Subcutaneous adipose tissue (tissue), 4 donors: ENCODE data around the gene CSH2. TPM values are rescaled to one million over a fixed set of nuclear protein-coding genes. Genes with fewer than 3 reads are reported as not detected.
"Not testable (repeated sequence)": the region's sequence is repeated elsewhere in the genome, so short reads cannot be mapped to it uniquely, and the experiment has no call there.

Experiments used
- total RNA-seq, 4 donors: library from RNA; depleted of rRNA; stranded (reverse); fragments of >200 nt; gene quantifications; one replicate each; pipeline ENCODE4 v1.1.0, GENCODE V29; 2016
- TF ChIP-seq, protein P1 (sequence below): fragments of 450-650 bp; IDR thresholded peaks from one replicate; pipeline ENCODE4 v1.5.1; 2016; ENCODE audit warnings: low read depth, mild to moderate bottlenecking, control low read depth, antibody characterized with exemption, moderate library complexity

Gene CSH2
- total RNA-seq, 4 donors from 2014 or later: not detected

DNA sequence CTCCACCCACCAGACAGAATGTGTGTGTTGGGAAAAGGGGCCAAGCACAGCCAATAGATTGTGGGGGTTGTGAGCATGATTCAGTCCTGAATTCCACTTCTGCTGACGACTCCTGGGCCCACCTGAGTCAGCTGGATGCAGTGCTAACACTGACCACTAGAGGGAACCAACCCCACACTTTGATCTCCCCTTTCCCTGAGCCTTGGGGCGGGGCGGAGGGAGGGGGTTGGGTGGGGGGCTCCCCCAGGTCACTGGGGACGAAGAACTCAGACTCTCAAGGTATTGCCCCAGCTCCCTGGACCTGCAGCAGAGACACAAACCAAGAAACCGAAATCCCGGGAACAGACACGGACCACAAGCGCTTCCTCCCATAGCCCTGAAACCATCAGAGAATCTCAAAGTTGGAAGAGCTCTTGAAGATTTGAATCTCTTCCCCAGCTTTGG lies 38.2 kb upstream of the CSH2 start:
- TF ChIP-seq, protein P1, sequence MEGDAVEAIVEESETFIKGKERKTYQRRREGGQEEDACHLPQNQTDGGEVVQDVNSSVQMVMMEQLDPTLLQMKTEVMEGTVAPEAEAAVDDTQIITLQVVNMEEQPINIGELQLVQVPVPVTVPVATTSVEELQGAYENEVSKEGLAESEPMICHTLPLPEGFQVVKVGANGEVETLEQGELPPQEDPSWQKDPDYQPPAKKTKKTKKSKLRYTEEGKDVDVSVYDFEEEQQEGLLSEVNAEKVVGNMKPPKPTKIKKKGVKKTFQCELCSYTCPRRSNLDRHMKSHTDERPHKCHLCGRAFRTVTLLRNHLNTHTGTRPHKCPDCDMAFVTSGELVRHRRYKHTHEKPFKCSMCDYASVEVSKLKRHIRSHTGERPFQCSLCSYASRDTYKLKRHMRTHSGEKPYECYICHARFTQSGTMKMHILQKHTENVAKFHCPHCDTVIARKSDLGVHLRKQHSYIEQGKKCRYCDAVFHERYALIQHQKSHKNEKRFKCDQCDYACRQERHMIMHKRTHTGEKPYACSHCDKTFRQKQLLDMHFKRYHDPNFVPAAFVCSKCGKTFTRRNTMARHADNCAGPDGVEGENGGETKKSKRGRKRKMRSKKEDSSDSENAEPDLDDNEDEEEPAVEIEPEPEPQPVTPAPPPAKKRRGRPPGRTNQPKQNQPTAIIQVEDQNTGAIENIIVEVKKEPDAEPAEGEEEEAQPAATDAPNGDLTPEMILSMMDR: no peak

GRCh38 chr17:63911041-63911635 lies 37.7 kb upstream of the CSH2 start, which contains the start of gene CSHL1:
TSS of gene CSHL1 (minus strand) at chr17:63911258. CDS start at chr17:63911196, 62 bp downstream.
- TF ChIP-seq, protein P1: no peak

- TF ChIP-seq, protein P1: no peak
Measured at GRCh38 chr17:63910096-63910495, 36.6 kb upstream of the CSH2 start.

DNA sequence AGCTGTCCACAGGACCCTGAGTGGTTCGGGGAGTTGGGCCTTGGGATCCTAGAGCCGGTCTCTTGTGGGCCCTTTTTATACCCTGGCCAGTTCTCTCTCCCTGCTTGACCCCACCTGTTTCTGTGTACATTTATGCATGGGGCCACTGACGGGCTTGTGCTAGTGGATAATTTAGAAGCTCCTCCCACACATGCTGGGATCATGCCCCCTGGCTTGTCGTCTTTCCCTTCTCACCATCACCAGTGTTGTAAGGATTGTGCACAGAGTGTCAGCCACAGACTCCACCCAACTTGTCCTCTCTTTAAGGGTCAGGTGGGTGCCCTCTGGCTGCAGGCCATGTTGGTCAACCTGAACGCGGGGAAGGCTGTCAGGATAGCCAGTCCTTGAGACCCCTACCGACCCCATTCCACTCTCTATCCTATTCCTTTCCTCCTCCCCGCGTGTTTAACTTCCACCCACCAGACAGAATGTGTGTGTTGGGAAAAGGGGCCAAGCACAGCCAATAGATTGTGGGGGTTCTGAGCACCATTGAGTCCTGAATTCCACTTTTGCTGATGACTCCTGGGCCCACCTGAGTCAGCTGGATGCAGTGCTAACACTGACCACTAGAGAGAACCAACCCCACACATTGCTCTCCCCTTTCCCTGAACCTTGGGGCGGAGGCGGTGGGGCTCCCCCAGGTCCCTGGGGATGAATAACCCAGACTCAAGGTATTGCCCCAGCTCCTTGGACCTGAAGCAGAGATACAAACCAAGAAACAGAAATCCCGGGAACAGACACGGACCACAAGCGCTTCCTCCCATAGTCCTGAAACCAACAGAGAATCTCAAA lies 23.3 kb upstream of the CSH2 start, which contains the start of gene CSH1:
CSH1 (minus strand) TSS at position 51 of the 831 bp plus-strand sequence. CDS start 63 bp downstream, outside the sequence.
- TF ChIP-seq, protein P1: not testable (repeated sequence)

GRCh38 chr17:63881935-63882601 lies 8.6 kb upstream of the CSH2 start, which contains the start of gene GH2:
TSS of gene GH2 (minus strand) at chr17:63881944. CDS start at chr17:63881801, 143 bp downstream.
- TF ChIP-seq, protein P1: no peak

- TF ChIP-seq, protein P1: no peak
Measured at GRCh38 chr17:63880706-63881105, 7.2 kb upstream of the CSH2 start.

GRCh38 chr17:63859257-63859656 lies 14.2 kb downstream of the CSH2 start:
- TF ChIP-seq, protein P1: no peak
